Mucosa of stomach (tissue), 1 donor: ENCODE results near the gene TMEM53.

Source experiments
- H3K27me3 ChIP-seq: one replicate; pipeline ENCODE4 v1.7.0; 2013; ENCODE audit warnings: mild to moderate bottlenecking, low read length; ENCODE audit not compliant: control insufficient read depth, insufficient read depth
- H3K36me3 ChIP-seq: one replicate; pipeline ENCODE4 v1.7.0; 2013; ENCODE audit warnings: low read length; ENCODE audit not compliant: control insufficient read depth, insufficient read depth
- H3K4me1 ChIP-seq: one replicate; pipeline ENCODE4 v1.7.0; 2013; ENCODE audit warnings: mild to moderate bottlenecking, low read length; ENCODE audit not compliant: control insufficient read depth, insufficient read depth
- H3K4me3 ChIP-seq: one replicate; pipeline ENCODE4 v1.7.0; 2013; ENCODE audit warnings: low read length
- H3K9ac ChIP-seq: one replicate; pipeline ENCODE4 v1.7.0; 2013; ENCODE audit warnings: mild to moderate bottlenecking, low read length, moderate library complexity
- H3K9me3 ChIP-seq: one replicate; pipeline ENCODE4 v1.7.0; 2013; ENCODE audit warnings: mild to moderate bottlenecking, low read length, moderate library complexity; ENCODE audit not compliant: control insufficient read depth
- donor health status: Pancreatic carcinoma.

Gene TMEM53

DNA sequence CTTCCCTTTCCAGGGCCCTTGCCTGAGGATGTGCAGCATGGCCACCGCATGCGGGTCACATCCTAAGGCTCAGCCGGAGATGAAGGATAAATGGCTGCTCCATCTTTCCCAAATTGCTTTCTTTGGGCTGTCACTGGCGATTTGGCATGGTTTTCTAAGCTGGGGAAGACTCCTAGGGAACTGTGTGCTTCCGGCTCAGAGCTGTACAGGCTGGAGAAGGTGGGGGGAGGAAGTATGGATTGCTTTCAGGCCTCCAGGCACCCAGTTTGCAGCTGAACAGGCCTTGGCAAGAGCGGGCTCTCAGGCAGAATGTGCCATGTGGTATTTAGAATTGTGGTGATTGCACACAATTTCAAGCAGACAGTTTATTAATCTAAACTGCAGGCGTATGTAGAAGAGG lies 48.9 kb downstream of the TMEM53 start:
- Histone ChIP-seq H3K9me3 (no peaks in the 10 kb centered on the region), H3K27me3 (no peaks in the 10 kb centered on the region), H3K4me1 (no peaks in the 10 kb centered on the region), H3K9ac (no peak overlapping the region), H3K36me3 (no peaks in the 10 kb centered on the region), H3K4me3 (no peak overlapping the region)

DNA sequence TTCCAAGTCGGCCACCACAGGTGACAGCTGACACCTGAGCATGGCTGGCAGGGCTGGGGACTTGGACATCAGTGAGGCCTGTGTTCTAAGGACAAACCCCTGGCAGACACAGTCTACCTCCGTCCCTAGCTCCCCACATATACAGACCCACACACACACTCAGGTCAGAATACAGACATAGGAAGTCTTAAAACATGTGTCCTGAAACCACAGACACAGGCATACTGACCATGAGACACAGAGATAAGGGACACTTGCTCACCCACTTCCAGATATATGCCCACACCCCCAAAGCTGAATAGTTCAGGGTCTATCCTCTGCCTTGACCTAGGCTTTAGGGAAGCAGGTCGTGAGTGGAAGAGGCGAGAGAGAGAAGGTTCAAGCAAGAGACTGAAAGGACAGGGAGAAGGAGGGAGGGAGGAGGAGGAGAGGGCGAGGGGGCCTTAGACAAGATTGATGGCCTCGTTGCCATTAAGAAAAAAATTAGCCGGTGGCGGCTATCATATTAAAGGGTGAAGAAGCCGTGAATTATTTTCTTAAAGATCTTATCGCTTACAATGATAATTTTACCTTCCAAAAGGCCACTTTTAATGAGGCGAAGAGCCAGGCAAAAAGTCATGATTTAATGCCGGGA lies 49.9 kb downstream of the TMEM53 start:
- Histone ChIP-seq H3K9ac (no peak overlapping the region), H3K36me3 (no peaks in the 10 kb centered on the region), H3K4me1 (no peaks in the 10 kb centered on the region), H3K4me3 (no peak overlapping the region), H3K9me3 (no peaks in the 10 kb centered on the region), H3K27me3 (no peaks in the 10 kb centered on the region)

DNA sequence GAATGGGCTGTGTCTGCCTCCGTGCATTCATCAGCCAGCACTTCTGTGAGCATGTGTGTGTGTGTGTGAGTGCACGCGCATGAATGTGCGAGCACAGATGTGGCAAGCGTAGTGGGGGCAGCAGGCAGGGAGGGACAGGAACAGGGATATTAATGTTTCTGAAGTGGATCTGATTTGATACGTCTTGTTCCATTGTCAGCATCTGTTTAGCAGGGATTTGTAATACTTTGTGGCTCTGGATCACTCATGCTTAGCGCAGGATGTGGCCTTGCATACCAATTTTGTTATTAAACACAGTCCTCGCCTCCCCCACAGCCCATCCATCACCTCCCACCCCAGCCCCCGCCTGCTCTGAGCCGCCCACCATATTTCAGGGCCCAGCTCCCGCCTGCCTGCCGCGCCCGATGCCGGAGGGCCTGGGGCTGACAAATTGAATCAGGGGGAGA lies 52.4 kb downstream of the TMEM53 start:
- H3K27me3 ChIP-seq = peaks cover 23% of the 10 kb centered on the region
- H3K4me1 ChIP-seq = peaks cover 4% of the 10 kb centered on the region
- no peak overlapping the region for H3K9ac ChIP-seq
- no peak overlapping the region for H3K4me3 ChIP-seq
- no peaks in the 10 kb centered on the region for H3K36me3 ChIP-seq
- no peaks in the 10 kb centered on the region for H3K9me3 ChIP-seq

DNA sequence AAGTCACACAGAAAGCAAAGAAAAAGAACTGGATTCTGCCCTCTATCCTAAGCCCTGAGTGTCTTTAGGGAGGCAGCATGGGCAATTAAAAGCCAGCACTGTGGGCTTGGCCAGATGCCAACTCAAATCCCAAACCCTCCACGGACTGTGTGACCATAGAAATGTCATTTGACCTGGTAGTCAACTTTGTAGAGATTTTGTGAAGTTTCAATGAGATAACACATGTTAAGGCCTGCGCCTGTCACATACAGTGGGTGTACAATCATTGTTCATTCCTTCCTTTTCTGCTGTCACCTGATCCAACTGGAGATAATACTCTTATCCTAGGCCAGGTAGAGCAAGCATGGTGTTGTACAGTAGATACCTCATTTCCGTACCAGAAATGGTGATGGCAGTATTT lies 54.2 kb downstream of the TMEM53 start:
- Histone ChIP-seq H3K9ac (no peak overlapping the region), H3K36me3 (no peaks in the 10 kb centered on the region)

DNA sequence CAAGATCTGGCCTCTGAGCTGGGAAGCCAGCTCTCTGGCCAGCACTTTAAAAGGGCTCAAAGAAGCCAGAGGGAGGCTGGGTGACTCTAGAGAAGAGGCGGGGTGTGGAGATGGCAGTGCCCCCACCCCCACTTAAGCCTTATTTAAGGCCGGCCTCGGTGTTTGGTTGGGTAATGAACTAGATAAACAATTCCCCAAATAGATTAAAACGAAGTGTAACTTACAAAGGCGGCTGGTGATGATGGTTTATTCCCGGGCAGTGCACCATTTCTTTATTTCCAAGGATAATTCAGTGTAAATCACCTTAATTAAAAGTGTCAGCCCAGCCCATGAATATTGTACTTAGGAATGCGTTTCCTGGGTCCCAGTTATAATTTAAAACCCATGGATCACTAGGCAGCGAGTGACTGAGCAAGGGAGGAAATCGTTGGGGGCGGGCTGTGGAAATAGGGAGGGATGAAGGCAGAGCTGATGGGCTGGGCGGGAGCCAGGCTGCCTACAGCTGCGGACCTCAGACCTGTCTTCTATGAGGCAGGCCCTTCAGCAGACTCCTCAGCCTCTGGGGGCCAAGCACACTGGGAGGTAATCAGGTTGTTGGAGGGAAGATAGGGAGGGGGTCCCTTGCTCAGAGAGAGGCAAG lies 54.9 kb downstream of the TMEM53 start:
- no peaks in the 10 kb centered on the region for H3K9me3 ChIP-seq
- H3K27me3 ChIP-seq = peaks cover 40% of the 10 kb centered on the region
- H3K4me3 ChIP-seq = no peak overlapping the region
- H3K9ac ChIP-seq = no peak overlapping the region
- H3K36me3 ChIP-seq = no peaks in the 10 kb centered on the region
- H3K4me1 ChIP-seq = peaks cover 9% of the 10 kb centered on the region

More for the DNA sequence above, 54.2 kb downstream of the TMEM53 start:
- Histone ChIP-seq H3K27me3 (peaks cover 39% of the 10 kb centered on the region), H3K4me3 (no peak overlapping the region), H3K9me3 (no peaks in the 10 kb centered on the region), H3K4me1 (peaks cover 9% of the 10 kb centered on the region)

DNA sequence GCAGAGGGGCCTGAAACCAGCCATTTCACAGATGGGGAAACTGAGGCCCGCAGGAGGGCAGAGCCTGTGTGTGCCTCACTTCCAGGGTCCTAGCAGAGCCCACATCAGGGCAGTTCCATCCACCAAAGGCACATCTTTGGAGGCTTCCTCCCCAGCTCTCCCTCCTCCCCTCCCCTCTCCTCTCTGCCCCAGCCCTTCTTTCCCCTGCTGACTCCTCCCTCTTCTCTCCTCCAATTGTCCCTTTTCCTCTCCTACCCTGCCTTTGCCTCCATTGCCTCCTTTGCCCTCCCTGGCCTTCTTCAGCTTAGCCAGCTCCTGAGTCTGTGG lies 56.6 kb downstream of the TMEM53 start:
- H3K36me3 ChIP-seq = no peaks in the 10 kb centered on the region
- H3K27me3 ChIP-seq = peaks cover 44% of the 10 kb centered on the region
- no peaks in the 10 kb centered on the region for H3K9me3 ChIP-seq
- H3K4me1 ChIP-seq = peaks cover 9% of the 10 kb centered on the region
- no peak overlapping the region for H3K9ac ChIP-seq
- no peak overlapping the region for H3K4me3 ChIP-seq

DNA sequence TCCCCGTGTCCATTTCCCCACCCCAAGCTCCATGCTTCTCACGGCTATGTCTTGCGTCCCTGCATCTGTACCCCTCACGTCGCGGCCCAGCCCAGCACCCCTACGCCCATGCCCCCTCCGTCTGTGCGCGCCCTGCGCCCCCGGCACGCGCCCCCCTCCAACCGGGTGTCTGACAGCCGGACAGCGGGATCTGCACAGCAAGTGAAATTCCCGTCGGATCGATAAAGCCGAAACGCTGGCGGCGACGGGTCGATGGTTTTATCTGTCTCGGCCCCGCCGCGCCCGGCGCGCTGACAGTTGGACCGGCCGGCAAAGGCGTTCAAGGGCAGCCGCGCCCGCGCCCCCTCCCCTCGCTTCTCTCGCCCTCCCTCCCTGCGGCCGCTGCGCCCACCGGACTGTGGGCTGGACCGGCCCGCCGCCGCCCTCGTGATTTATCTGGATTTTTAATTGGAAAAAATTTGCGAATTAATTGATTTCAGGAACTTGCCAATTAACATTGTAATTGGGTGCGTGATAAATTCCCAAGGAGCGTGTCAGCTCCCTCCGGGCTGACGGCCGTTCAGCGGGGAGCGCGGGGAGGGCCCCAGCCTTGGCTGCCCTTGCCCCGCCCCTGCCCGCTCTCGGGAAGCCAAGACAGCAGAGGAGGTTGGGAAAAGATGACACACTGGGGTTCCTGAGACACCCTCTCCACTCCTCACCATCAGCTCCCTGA lies 57.1 kb downstream of the TMEM53 start:
- H3K9ac ChIP-seq = no peak overlapping the region

DNA sequence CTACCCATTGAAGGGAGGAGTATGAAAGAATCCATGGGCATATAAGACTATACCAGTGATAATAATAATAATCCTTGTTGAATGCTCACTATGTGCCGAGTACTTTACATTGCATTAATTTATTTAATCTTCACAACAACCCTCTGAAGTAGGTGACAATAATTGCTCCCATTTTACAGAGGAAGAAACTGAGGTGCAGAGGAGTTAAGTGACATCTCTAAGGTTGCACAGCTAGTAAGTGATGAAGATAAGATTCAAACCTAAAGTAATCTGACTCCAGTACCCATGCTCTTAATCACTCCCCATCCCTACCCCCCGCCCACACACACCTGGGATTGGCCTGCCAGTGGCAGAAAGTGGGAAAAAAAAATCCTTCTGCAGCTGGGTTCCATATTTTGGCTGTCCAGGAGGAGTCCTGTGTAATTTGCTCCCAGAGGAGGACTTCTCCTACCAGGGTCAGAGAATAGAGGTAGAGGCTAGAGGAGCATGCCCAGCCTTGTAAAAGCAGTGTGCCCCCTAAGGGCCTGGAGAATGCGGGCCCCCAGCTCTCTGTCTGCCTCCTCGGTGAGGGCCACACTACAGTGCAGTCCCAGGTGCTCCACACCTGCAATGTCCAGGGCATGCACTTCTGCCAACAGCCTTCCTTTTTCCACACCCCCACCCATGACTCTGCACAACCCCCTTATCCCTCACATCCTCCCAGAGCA lies 57.8 kb downstream of the TMEM53 start:
- H3K36me3 ChIP-seq = no peaks in the 10 kb centered on the region
- H3K4me1 ChIP-seq = peaks cover 9% of the 10 kb centered on the region
- H3K9ac ChIP-seq = no peak overlapping the region
- no peaks in the 10 kb centered on the region for H3K9me3 ChIP-seq
- H3K4me3 ChIP-seq = no peak overlapping the region
- H3K27me3 ChIP-seq = peaks cover 44% of the 10 kb centered on the region

More for the DNA sequence above, 57.1 kb downstream of the TMEM53 start:
- Histone ChIP-seq H3K9me3 (no peaks in the 10 kb centered on the region), H3K4me1 (peaks cover 9% of the 10 kb centered on the region), H3K27me3 (peaks cover 44% of the 10 kb centered on the region), H3K4me3 (no peak overlapping the region), H3K36me3 (no peaks in the 10 kb centered on the region)

DNA sequence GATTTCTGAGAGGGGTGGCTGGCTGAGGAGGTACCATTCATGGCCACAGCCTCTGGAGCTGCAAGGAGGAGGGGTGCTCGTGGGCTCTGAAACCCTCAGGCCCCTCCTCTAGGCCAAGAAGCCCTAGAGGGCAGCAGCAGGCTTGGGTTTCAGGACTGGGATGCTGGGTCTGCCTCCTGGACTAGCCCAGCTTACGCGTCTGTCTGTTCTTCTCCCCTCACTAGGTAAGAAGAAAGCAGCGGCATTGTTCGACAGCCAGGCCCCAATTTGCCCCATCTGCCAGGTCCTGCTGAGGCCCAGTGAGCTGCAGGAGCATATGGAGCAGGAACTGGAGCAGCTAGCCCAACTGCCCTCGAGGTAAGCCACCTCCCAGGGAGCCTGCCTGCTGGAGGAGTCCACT lies 60.3 kb downstream of the TMEM53 start:
- no peak overlapping the region for H3K9ac ChIP-seq

DNA sequence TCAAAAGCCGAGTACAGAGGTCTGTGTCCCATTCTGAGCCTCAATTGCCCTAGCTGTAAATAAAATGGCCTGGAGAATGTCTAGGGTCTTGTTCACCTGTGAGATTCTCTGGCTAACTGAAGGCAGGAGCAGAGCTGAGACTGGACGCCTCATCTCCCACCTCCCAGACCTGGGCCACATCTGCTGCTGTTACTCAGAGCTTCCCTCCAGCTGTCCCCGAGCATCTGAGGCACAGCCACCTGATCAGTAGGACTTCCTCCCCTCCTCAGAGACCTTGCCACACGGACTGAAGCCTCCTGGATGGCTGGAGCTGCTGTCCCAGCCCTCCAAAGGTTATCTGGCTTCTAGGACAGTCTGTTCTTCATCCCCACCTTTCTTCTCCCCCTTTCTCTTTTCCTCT lies 62.4 kb downstream of the TMEM53 start:
- Histone ChIP-seq H3K36me3 (no peaks in the 10 kb centered on the region), H3K4me1 (peaks cover 5% of the 10 kb centered on the region), H3K4me3 (no peak overlapping the region), H3K27me3 (peaks cover 39% of the 10 kb centered on the region), H3K9me3 (no peaks in the 10 kb centered on the region), H3K9ac (no peak overlapping the region)

More for the DNA sequence above, 60.3 kb downstream of the TMEM53 start:
- Histone ChIP-seq H3K27me3 (peaks cover 60% of the 10 kb centered on the region), H3K36me3 (no peaks in the 10 kb centered on the region), H3K4me3 (no peak overlapping the region), H3K4me1 (peaks cover 9% of the 10 kb centered on the region), H3K9me3 (no peaks in the 10 kb centered on the region)

DNA sequence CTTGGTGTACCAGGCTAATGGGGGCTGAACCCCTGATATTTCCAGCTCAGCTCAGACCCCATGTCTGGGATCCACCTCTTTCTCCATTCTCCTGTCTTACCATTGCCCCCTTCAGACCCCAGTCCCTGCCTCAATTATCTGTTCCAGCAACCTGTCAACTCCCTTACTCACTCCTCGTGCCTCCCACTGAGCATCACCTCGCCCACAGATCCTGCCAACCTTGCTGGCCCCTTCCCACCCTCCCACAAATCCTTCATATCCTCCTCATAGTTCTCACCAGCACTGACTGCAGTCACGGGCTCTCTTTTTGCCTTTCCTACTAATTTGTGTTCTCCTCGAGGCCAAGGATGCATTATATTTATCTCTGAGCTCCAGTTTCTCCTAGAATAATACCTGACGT lies 62.9 kb downstream of the TMEM53 start:
- H3K36me3 ChIP-seq = no peaks in the 10 kb centered on the region
- peaks cover 35% of the 10 kb centered on the region for H3K27me3 ChIP-seq
- peaks cover under 1% of the 10 kb centered on the region for H3K4me1 ChIP-seq
- H3K9me3 ChIP-seq = no peaks in the 10 kb centered on the region
- no peak overlapping the region for H3K4me3 ChIP-seq
- no peak overlapping the region for H3K9ac ChIP-seq
